GM19452 (cell line): ENCODE measurements around the gene AUTS2.

Source experiments
- ATAC-seq: cut with Tn5 transposase; IDR thresholded peaks from one replicate; pipeline ENCODE4 v1.9.1; 2021; ENCODE audit not compliant: unreplicated experiment

Gene AUTS2

DNA sequence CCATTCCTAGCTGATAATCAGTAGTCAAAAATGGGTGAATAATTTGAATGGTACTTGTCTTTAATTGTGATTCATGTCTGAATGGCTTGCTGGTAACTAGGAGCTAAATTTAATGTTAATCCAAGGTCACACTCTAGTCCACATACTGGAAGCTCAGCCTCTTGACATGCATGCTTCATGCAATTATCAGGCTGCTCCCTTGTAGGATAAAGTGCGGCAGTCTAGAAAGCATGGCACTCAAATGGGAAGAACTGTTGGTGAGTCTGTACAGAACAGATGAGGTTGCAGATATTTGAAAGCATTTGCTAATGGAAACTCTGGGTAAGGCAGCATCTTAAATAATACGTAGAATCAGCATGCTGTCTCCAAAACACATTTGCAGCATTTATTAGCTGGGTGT, 499.4 kb downstream of the AUTS2 start:
- no peak for ATAC-seq

DNA sequence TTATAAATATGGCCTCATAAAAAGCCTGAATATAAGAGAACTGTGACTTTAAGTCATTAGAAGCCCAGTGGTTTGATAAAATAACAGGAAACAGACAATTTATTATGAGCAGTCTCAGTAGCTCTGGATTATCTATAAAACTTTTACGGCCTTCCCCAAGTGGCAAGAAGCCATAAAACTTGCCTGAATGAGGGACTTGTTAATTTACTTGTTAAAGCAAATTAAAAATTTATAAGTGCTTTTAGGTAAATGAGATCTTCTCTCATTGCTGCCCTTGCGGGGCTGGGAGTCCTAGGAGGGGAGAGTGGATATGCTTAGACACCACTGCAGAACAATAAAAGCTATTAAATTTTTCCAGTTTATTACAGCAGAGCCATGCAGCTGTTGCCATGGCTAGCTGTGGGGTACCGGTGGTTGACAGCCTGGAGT, 499.9 kb downstream of the AUTS2 start:
- ATAC-seq, result no peak

DNA sequence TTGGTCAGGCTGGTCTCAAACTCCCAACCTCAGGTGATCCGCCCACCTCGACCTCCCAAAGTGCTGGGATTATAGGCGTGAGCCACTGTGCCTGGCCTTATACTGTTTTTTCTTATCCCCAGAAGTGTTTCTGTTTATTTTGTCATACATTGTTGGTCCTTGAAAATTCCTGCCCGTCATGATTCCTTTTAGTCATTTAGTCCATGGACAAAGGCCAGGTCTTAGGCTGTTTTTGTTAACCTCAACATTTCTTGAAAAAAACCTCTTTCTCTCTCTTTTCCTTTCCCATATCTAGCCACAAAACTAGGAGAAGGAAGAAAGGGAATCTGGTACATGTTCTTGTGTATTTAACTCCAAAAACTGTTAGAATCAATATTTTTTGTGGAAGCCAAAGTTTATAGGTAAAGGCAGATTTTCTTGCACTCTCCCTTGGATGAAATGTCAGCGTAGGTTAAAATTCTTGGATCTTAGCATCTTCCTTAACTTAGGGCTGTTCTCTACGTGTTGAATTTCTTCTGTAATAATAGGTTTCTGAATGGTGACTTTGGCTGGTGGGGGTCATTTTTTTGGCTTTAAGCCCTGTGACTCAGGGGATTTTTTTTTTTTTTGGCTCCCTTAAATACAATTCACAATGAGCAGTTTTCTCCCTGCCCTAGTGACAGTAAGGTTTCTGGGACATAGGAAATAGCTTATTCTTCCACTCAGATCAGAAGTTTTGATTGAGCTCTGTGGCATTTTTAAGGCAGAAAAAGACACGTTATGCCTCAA, 500.8 kb downstream of the AUTS2 start:
- no peak for ATAC-seq

DNA sequence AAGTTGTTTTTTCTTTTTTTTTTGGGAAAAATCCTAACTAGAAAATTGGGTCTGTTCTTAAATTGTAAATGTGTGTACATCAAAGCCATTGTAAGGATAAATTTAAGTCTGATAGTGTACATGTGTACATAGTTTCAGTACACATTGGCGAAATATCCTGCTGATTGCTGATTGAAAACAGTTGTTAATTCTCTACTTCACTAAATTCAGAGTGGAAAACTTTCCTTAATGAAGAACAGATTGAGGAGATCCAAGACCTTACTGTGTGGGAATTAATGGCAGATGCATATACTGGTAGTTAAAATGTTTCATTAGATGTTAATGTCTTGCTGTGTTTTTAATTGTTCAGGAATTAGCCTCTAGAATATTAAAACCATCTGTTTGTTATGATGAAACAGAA, 506.0 kb downstream of the AUTS2 start:
- no peak for ATAC-seq

DNA sequence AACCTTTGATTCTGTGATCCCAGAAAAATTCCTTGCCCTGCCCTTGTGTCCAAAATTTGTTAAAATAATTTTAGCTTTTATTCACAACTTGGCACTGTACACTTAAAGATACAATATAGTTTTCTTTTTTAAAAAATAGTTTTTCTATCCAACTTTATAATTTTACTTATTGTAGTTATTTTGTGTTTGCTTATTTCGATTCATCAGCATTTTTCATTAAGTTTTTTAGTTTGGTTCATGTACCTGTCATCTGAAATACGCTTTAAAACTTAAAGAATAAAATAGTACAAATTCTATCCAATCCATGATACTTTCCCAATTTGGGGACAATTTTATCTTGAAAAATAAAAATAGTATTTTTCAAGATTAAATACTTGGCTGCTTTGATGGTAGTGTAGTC, 514.8 kb downstream of the AUTS2 start:
- no peak for ATAC-seq

DNA sequence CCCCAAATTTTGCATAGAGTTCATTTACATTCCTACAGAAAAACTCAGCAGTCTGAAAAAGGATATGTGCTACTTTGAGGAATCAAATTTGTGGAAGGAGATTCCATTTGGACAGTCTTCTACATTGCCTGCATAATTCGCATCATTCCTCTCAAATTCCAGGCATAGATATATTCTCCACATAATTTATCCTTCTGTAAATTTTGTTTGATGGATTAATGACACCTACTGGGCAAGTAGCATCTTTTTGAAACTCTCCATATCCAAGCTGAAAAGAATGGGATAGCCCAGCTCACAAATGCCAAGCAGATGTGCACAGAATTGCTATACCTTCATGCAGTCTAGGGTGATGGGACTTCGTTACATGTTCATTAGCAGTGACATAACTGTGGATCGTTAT, 515.3 kb downstream of the AUTS2 start:
- no peak for ATAC-seq

DNA sequence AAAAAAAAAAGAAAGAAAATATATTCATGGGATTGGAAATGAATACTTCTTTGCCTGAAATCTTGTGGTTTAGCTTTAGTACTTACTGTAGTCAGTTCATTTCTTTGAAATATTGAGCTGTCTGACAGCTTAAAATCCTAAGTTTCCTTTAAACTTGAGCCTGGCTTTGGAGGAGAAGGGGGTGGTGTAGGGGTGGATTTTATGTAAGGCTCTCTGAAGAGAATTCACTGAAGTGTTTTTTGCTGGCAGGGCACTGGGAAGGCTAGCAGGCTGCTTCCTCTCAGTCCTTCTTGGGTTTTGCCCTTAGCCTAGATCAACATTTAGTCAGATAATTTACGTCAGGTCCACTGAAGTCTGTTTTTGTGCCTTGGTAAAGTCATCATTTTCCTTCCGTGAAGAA, 516.5 kb downstream of the AUTS2 start:
- ATAC-seq, result no peak

DNA sequence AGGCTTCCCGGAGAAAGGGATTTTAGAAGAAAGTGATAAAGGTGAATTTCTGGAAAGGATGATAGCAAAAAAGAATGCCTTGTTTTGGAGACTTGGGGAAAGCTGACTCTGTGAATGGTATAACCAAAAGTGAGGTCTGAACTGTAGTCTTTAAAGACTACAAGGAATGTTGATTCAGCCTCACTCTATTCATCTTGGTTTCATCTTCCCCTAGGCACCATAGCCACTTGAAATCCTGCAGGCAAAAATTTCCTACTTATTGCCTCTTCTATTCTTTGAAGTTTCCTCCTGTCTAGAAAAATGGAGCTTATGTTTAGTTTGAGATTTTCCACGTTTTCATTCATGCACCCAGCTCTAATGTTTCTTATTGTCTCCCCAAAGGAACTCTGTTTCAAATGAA, 518.0 kb downstream of the AUTS2 start:
- no peak for ATAC-seq

DNA sequence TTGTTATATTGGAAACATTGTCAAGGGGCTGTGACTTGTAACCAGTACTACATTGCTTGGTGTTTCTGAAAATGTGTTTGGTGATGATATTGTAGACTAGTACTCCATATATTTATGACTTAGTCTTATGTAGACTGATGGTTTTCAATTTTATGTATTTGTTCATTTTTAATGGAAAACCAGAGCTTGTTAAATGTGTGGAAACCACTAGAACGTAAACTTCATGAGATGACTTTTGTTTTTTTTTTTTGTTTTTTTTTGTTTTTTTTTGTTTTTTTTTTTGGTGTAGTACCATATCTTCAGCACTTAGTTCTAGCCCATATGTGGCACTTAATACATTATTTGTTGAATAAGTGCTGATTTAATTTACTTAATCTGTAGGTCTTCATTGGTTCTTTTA, 518.6 kb downstream of the AUTS2 start:
- no peak for ATAC-seq

DNA sequence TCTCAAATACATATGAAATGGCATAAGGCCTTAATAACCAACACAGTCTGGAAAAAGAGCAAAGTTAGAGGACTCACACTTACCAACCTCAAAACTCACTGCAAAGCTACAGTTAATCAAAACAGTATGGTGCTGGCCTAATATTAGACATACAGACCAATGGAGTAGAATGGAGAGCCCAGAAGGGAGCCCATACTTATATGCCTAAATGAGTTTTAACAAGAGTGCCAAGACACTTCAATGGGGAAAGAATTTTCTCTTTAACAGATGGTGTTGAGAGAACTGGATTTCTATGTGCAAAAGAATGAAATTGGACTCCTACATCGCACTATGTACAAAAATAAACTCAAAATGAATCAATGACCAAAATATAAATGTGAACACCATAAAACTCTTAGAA, 522.6 kb downstream of the AUTS2 start:
- no peak for ATAC-seq

DNA sequence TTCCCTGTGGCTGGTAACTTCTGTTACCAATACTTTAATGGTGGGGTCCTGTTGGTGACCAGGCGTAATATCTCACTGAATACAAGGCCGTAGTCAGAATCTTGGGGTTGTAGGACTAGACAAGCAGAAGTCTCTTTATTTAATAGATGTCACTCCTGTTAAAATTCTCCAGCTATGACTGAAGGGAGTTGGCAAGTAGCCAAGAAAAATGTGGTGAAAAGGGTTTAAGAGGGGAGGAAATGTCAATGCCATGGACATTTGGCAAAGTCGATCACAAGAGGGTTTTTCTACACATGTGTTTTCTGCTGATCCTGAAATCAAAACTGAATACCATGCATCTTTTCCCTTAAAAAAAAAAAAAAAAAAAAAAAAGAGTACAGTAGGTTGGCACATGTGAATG, 533.5 kb downstream of the AUTS2 start:
- no peak for ATAC-seq

DNA sequence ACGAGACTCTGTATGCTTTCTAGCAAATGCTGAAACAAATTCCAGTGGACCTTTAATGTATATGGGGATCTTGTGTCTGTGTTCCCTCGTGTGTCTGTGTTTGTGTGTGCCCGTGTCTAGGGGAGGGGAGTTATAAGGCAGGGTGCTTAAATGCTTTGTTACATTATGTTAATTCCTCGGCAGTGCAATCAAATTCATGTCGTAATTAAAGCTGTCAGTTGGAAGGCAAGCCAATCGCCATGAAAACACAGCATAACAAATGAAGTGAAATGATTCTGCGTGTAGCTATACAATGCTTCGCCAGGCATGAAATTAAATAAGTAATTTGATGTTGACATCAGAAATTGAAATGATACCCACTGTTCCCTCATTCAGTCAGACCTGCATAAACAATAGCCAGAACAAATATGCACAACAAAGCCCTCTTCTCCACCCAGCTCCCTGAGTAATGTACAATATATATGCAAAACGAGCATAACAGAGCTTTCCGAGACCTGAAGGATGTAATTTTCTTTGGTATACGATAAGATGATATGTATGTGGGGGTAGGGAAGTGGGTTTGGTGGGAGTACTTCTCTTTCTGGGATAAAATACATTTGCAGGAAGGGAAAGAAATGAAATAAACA, 534.1 kb downstream of the AUTS2 start:
- no peak for ATAC-seq

DNA sequence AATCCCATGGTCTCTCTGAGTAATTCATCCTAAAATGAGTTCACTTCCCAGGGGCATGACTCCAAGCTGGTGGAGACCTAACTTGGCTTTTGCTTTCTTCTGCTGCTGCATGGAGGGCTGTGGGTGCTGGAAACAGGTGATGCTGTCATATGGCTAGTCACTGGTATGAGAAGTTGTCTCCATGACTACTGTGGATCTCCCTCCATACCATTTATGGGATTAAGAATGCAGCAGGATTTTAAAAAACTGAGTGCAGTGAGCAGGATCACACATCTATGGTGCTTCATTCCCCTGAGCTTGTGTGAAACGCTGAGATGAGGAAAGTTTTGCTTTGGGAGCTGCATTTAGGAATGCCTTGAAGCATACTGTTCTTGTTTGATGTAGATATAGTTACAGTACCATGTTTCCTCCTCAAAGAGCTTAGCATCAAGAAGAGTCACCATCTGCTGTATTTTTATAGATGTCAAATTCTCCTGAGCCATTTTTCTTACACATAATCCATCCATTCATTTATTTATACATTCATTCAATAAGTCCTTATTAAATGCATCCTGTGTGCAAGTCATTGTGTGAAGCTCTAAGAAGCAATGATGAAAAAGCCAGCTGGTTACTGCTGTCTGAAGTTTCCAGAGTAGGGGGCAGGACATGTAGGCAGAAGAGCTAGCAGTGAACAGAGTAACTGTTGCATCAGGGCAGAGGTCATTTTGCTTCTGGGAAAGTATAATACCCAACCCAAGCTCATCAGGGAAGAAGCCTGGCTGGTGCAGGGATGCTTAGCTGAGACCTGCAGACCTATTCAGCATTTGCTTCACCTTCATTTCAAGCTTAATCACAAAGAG, 534.8 kb downstream of the AUTS2 start:
- no peak for ATAC-seq

DNA sequence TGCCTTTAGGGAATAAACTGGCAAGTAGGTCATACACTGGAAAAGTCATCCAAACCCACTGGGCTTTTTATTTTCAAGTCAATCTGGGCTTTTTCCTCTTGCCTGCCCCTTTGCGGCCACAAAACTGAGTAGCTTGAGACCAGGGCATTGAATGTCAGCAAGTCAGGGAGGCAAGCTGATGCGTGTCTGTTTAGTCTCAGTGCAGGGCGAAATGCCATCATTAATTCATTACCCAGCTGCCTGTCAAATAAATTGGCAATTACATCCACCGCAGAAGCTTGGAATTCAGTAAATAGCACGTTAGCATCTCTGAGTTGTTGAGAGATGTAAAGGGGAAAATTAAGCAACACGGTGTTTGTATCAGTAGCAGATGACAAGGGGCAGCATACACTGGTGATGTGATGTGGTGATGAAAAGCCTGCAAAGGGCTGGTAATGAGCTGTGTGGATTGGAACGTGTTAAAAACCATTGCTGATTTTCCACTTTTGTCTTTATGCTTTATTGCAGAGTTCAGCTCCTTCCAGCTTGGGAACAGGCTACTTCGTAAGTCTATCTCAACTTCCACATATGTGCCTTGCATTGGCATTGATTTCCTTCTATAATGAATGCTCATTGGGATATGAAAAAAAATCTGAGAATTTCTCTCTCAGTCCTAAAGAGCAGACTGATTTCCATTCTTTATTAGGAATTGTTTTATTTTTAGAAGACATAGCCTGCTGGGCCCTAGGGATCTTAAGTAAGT, 535.9 kb downstream of the AUTS2 start:
- ATAC-seq, result no peak

DNA sequence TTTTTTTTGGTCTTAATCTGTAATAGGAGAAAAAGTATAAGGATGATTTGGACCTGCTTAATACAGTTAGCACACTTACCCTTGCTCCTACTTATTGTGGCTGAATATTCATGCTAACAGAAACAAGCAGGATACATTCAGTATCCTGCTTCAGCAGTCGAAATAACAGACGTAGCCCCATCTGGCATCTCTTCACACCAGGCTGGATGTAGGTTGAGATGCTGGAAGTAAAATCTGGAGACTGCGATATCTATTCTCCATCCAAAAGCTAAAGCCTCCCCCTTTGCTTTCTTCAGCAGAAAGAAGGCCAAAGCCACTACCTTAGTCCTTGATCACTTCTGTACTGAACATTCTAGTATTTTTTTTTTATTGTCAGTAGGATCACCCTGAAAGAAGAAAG, 537.4 kb downstream of the AUTS2 start:
- no peak for ATAC-seq

DNA sequence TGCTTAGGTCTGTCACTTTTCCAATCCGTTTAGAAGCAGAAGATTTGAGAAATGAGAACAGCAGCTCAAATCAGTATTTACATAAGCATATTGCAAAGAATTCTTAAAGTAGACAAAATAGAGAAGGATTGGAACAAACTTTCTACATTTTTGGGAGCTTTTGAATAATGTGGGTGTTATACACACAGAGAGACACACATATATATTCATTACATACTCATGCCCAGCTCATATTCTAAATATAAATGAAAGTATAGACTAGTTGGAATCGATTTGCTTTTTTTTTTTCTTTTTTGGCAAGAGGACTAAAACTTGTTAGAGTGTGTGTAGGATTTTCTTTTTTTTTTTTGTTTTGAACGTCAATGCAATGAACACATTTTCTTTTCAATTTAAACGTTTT, 538.9 kb downstream of the AUTS2 start:
- no peak for ATAC-seq

DNA sequence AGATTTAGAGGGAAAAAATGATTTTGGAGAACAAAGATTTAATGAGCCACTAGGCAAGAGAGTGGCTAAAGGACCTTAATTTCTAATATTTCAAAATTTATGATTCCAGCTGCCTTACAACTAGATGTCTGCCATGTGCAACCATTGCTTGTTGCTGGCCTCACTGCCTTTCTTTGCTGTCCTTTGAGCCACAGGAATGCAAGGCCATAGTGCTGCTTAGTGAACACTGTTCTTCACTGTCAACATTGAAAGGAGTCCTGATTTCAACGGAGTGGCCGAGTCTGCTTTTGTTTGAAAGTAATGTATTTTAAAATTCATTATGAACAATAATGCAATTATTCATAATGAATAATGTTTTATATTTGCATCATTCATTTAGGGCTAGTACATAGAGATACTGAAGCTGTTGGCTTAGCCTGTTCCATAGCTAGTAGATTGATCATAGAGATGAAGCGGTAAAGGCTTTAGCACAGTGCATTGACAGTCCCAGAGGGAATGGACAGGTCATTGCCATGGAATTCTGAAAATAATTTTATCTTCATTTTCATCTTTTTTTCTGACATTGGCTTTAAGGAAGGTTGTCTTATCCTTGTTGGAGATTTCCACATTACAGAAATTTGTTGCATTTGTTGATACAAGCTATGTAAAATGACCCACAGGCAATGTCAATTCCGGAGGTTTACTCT, 544.1 kb downstream of the AUTS2 start:
- no peak for ATAC-seq

DNA sequence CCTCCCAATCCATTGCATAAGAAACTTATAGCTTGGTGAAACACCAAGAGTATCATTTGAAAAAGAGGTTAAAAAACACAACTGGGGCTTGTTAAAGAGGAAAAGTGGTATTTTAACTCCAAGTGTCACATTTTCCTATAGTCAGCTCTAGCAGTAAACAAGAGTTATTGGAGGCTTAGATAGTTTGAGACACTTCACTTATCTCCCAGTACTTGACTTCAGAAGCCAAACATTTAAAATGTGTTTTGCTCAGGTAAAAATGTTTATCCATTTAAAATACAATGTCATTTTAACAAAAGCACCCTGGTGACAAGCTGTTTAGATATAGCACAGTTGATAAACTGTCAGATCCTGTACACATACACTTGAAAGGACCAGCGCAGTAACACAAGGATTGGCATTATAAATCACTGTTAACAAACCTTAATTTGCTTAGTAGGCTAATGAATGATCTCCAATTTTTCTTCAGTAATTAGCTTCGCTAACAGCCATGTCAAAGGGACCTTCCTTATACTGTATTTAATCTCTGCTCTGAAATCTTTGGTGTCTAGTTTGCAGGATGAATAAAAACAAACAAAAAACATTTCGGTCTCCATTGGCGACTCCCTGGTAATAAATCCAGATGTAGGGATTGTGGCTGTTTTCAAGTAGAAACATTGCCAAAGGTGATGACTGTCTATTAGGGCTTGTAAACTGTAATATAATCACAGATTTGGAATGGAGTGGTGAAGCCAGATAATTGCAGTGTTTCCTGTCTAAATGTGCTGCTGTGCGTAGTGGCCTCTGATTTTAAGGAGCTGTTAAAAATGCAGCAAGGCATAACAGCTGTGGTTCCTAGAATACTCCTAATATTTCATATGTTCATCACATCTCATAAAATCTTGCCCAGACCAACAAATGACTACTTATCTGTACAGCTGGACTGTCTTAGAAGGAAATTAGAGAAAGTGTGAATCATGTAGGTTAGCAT, 545.1 kb downstream of the AUTS2 start:
- no peak for ATAC-seq

DNA sequence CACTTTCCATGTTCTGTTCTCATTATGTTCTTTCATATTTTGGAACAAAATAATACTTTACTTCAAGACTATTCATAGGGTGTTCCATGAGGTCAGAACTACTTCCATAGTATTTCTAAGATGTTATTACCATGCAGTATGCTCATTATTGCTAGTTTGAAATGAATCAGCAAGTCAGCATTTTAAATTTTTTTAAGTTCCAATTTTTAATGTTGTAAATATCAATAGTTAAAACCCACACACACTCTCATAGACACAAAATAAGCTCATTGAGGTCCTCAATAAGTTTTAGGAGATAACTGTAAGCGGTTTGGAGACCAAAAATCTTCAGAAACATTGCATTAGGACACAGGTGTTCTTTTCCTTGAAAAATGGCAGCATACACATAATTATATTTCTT, 550.7 kb downstream of the AUTS2 start:
- ATAC-seq, result no peak

DNA sequence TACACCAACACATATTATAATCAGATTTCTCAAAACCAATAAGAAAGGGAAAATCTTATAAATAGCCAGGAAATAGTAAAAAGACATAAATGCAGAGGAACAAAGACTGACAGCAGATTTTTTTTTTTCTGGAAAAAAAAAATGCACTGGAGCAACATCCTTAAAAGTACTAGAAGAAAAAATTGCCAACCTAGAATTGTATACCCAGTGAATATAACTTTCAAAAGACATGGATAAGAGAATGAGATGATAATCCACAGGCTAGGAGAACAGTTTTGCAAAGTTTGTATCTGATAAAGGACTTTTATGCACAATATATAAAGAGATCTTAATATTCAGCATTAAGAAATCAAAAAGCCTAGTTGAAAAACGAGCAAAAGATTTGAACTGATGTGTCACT, 554.0 kb downstream of the AUTS2 start:
- no peak for ATAC-seq
